Central memory CD8-positive, alpha-beta T cell (primary cell): ENCODE data around the gene SVIP.

Experiments used
- ATAC-seq: fragments of 150-1000 bp; cut with Tn5 transposase; replicated peaks from 2 replicates; pipeline ENCODE4 v1.10.0; 2022; ENCODE audit warnings: mild to moderate bottlenecking, moderate FRiP score, moderate number of reproducible peaks; ENCODE audit not compliant: poor library complexity, severe bottlenecking; ENCODE audit errors: extremely low read depth
- DNase-seq, 2 donors: peaks; one replicate each; pipeline ENCODE4 v3.0.0; 2021; ENCODE audit warnings: low spot score in 2 of 2
- H3K27ac Mint-ChIP-seq: one replicate; pipeline ENCODE4 v1.8.0; 2022; ENCODE audit warnings: low read depth, mild to moderate bottlenecking, moderate library complexity, mixed read lengths
- H3K27me3 Mint-ChIP-seq: one replicate; pipeline ENCODE4 v1.8.0; 2022; ENCODE audit warnings: mixed read lengths
- H3K36me3 Mint-ChIP-seq: one replicate; pipeline ENCODE4 v1.8.0; 2022; ENCODE audit warnings: mild to moderate bottlenecking, moderate library complexity, mixed read lengths; ENCODE audit not compliant: insufficient read depth
- H3K4me1 Mint-ChIP-seq: one replicate; pipeline ENCODE4 v1.8.0; 2022; ENCODE audit warnings: mixed read lengths
- H3K4me3 Mint-ChIP-seq: one replicate; pipeline ENCODE4 v1.8.0; 2022; ENCODE audit warnings: mild to moderate bottlenecking, moderate library complexity, mixed read lengths
- H3K9me3 Mint-ChIP-seq: one replicate; pipeline ENCODE4 v1.8.0; 2022; ENCODE audit warnings: mixed read lengths

The SVIP gene

GRCh38 chr11:22809893-22810292 is 19.7 kb downstream of the SVIP start:
- no peaks in the 10 kb centered on the region for H3K27me3 Mint-ChIP-seq
- DNase-seq (no peak), ATAC-seq (no peak)
- H3K9me3 Mint-ChIP-seq: no peaks in the 10 kb centered on the region
- no peaks in the 10 kb centered on the region for H3K36me3 Mint-ChIP-seq
- H3K4me1 Mint-ChIP-seq: no peaks in the 10 kb centered on the region
- H3K4me3 Mint-ChIP-seq: no peak overlapping the region
- no peak overlapping the region for H3K27ac Mint-ChIP-seq

GRCh38 chr11:22808571-22809197 is 20.9 kb downstream of the SVIP start:
- no peak overlapping the region for H3K4me3 Mint-ChIP-seq
- H3K27ac Mint-ChIP-seq: no peak overlapping the region
- ATAC-seq (no peak), DNase-seq (no peak)
- no peaks in the 10 kb centered on the region for H3K9me3 Mint-ChIP-seq
- no peaks in the 10 kb centered on the region for H3K36me3 Mint-ChIP-seq
- H3K27me3 Mint-ChIP-seq: no peaks in the 10 kb centered on the region
- no peaks in the 10 kb centered on the region for H3K4me1 Mint-ChIP-seq

DNA sequence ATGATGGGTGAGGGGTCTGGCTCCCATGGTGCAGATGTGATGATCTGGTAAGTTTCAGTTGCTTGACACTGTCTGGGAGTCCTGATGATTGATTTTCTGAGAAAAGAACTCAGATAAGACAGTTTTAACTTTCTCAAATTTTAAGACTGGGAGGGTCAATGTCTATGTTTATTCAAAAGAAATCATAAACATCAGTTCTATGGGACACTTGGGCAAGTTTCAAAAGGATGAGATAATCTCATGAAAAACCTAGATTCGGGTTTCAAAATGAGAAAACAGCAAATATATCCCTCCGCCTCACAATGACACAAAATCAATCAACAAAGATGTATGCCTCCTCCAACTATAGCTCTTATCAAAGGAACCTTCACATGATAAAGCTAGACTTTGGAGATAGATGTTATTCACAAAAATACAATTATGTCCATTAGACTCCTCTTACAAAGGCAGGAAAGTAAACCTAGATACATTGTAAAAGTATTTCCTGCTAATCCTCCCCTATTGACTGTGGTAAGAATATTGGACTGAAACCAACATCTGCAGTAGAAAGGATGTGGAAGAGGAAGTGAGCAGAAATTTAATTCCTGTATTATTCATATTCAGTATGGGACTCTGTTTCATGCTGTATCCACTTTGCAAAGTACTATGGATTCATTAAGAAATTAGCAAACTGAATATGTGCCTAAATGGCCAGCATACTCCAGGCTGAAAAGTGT is 21.6 kb downstream of the SVIP start:
- no peaks in the 10 kb centered on the region for H3K27me3 Mint-ChIP-seq
- H3K4me3 Mint-ChIP-seq: no peak overlapping the region
- no peaks in the 10 kb centered on the region for H3K36me3 Mint-ChIP-seq
- no peak overlapping the region for H3K27ac Mint-ChIP-seq
- ATAC-seq (no peak), DNase-seq (no peak)
- H3K9me3 Mint-ChIP-seq: no peaks in the 10 kb centered on the region
- no peaks in the 10 kb centered on the region for H3K4me1 Mint-ChIP-seq

- Mint-ChIP-seq H3K9me3 (no peaks in the 10 kb centered on the region), H3K4me3 (no peak overlapping the region), H3K4me1 (no peaks in the 10 kb centered on the region), H3K27me3 (no peaks in the 10 kb centered on the region), H3K27ac (no peak overlapping the region), H3K36me3 (no peaks in the 10 kb centered on the region)
- no peak for ATAC-seq
- no peak for DNase-seq
Observed at GRCh38 chr11:22807391-22807790, 22.2 kb downstream of the SVIP start.

DNA sequence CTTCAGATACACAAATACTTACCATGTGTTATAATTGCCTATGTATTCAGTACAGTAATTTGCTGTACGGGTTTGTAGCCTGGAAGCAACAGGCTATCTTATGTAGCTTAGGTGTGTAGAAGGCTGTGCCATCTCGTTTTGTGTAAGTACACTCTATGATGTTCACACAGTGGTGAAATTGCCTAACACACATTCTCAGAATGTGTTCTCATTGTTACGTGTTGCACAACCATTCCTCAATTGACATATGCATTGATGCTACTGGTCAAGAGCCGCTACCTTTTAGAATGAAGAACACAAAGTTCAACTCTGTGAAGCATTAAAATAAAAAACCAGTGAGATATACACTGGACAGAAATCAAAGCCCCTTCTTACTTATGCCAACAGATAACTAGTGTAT is 26.7 kb downstream of the SVIP start:
- Mint-ChIP-seq H3K9me3 (no peaks in the 10 kb centered on the region), H3K4me3 (no peak overlapping the region), H3K27me3 (peaks cover 6% of the 10 kb centered on the region), H3K27ac (no peak overlapping the region), H3K36me3 (no peaks in the 10 kb centered on the region), H3K4me1 (no peaks in the 10 kb centered on the region)
- ATAC-seq: no peak
- DNase-seq: no peak

- Mint-ChIP-seq H3K27ac (no peak overlapping the region), H3K4me3 (no peak overlapping the region), H3K27me3 (peaks cover 6% of the 10 kb centered on the region), H3K36me3 (no peaks in the 10 kb centered on the region), H3K9me3 (no peaks in the 10 kb centered on the region), H3K4me1 (no peaks in the 10 kb centered on the region)
- ATAC-seq (no peak), DNase-seq (no peak)
Observed at GRCh38 chr11:22800482-22800881, 29.1 kb downstream of the SVIP start.

GRCh38 chr11:22798901-22799300 is 30.7 kb downstream of the SVIP start:
- ATAC-seq (no peak), DNase-seq (no peak)
- Mint-ChIP-seq H3K4me3 (no peak overlapping the region), H3K9me3 (no peaks in the 10 kb centered on the region), H3K27me3 (peaks cover 6% of the 10 kb centered on the region), H3K36me3 (no peaks in the 10 kb centered on the region), H3K4me1 (no peaks in the 10 kb centered on the region), H3K27ac (no peak overlapping the region)

- H3K4me1 Mint-ChIP-seq: no peaks in the 10 kb centered on the region
- ATAC-seq (no peak), DNase-seq (no peak)
- no peak overlapping the region for H3K4me3 Mint-ChIP-seq
- no peaks in the 10 kb centered on the region for H3K9me3 Mint-ChIP-seq
- H3K27me3 Mint-ChIP-seq: peaks cover 6% of the 10 kb centered on the region
- H3K36me3 Mint-ChIP-seq: peaks cover 2% of the 10 kb centered on the region
- no peak overlapping the region for H3K27ac Mint-ChIP-seq
Observed at GRCh38 chr11:22797047-22797446, 32.6 kb downstream of the SVIP start.

DNA sequence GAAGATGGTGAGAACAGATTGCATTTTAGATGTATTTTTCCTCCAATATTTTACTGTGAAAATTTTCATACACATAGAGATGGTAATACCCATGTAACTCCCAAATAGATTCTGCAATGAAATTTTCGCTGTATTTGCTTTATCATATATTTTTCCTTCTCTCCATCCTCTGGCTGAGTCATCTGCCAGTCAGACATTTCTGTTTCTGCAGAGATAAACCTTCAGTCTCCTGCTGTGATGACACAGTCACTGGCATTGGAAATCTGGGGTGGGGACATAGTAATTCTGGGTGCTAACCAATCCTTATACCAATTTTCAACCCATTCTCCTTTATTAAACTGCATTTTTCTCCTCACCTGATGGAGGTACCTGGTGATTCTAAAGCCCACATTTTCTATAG is 33.7 kb downstream of the SVIP start:
- H3K27me3 Mint-ChIP-seq: peaks cover 6% of the 10 kb centered on the region
- no peak for ATAC-seq

DNA sequence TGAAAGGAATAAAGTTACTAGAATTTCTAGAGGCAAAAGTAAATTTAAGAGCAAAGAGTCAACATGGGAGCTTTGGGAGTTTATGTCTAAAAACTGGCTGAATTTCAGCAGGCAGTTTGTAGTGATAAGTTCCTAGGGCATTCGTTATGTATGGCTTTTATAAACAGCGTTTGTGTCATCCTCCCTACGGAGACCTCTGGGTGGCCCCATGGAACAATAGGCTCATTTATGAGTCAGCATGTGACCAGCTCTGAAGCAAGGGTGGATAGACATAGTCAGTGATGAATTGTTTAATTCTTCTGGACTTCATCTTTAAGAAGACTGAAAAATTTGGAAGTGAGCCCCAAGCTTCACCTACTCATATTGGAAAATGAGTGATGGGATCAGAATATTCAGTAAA is 37.1 kb downstream of the SVIP start:
- Mint-ChIP-seq H3K4me3 (no peak overlapping the region), H3K36me3 (peaks cover 2% of the 10 kb centered on the region), H3K4me1 (no peaks in the 10 kb centered on the region), H3K9me3 (no peaks in the 10 kb centered on the region), H3K27me3 (no peaks in the 10 kb centered on the region), H3K27ac (no peak overlapping the region)
- DNase-seq (no peak), ATAC-seq (no peak)

More for the DNA sequence above, 33.7 kb downstream of the SVIP start:
- Mint-ChIP-seq H3K9me3 (no peaks in the 10 kb centered on the region), H3K27ac (no peak overlapping the region), H3K4me3 (no peak overlapping the region), H3K36me3 (peaks cover 2% of the 10 kb centered on the region), H3K4me1 (no peaks in the 10 kb centered on the region)
- no peak for DNase-seq

- Mint-ChIP-seq H3K9me3 (no peaks in the 10 kb centered on the region), H3K27ac (no peak overlapping the region), H3K36me3 (peaks cover under 1% of the 10 kb centered on the region), H3K4me3 (no peak overlapping the region), H3K4me1 (no peaks in the 10 kb centered on the region), H3K27me3 (peaks cover 8% of the 10 kb centered on the region)
- no peak for ATAC-seq
- DNase-seq: no peak
Observed at GRCh38 chr11:22787551-22788162, 41.9 kb downstream of the SVIP start.

DNA sequence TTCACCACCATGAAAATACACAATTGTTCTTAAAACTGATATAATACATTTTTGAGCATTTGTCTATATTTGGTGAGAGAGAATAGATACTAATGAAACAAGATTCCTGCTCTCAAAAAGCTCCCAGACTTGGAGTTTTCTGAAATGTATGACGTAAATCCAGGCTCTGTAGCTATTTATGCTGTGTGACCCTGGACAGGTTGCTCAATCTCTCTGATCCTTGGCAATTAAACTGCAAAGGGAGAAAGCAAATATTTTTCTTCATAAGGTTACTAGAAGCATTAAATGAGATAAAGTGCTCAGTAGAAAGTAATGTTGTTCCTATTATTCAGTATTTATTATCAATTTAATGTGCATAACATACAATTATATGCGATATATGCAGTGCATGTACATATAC is 42.5 kb downstream of the SVIP start:
- Mint-ChIP-seq H3K4me3 (no peak overlapping the region), H3K4me1 (no peaks in the 10 kb centered on the region), H3K9me3 (no peaks in the 10 kb centered on the region), H3K27me3 (peaks cover 8% of the 10 kb centered on the region), H3K27ac (no peak overlapping the region), H3K36me3 (no peaks in the 10 kb centered on the region)
- DNase-seq (no peak), ATAC-seq (no peak)

- Mint-ChIP-seq H3K27ac (no peak overlapping the region), H3K36me3 (no peaks in the 10 kb centered on the region), H3K9me3 (no peaks in the 10 kb centered on the region), H3K27me3 (peaks cover 8% of the 10 kb centered on the region), H3K4me3 (no peak overlapping the region), H3K4me1 (no peaks in the 10 kb centered on the region)
- DNase-seq (no peak), ATAC-seq (no peak)
Observed at GRCh38 chr11:22786475-22786874, 43.1 kb downstream of the SVIP start.
